Parietal lobe (tissue), 1 donor: ENCODE results near the gene AKR1B15. TPM values are rescaled to one million over a fixed set of nuclear protein-coding genes. Genes with fewer than 3 reads are reported as not detected.

Experiments
- total RNA-seq: library from RNA; depleted of rRNA; stranded (reverse); fragments of >200 nt; gene quantifications from one replicate; pipeline ENCODE4 v1.2.3, GENCODE V29; 2014

AKR1B15 gene
- total RNA-seq = not detected

DNA sequence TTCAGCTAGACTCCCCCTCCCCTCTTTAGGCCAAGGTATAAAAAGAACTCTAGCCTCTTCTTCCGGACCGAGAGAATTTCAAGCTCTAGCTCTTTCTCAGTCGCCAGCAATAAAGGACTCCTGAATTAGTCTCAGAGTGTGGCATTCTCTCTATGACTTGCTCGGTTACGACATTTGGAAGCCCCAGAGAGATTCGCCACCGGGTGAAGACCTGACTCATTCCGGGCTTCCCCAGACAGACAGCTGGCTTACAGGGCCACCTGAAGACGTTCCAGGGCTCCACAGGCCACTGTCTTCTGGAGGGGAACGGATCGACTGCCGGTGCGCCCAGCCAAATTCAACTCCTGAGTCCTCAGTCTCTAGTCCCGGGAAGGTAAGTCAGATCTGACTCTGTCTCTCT is at the start of gene AKR1B15:
TSS of gene AKR1B15 (plus strand) at position 234 of the 400 bp plus-strand sequence. CDS start 15,510 bp downstream, outside the sequence.

Other genes with a start within 250 kb of the AKR1B15 start
- gene SLC35B4, start 232.2 kb upstream of the AKR1B15 start, total RNA-seq = 35.4 TPM
- 52.3 TPM for gene AKR1B1, start 90.0 kb upstream of the AKR1B15 start, total RNA-seq
- gene AKR1B10, start 21.5 kb upstream of the AKR1B15 start, total RNA-seq = not detected
- 22.8 TPM for gene BPGM, start 97.7 kb downstream of the AKR1B15 start, total RNA-seq
- 35.4 TPM for gene CALD1, start 230.5 kb downstream of the AKR1B15 start, total RNA-seq